GM13976 (cell line): ENCODE measurements around the gene SMYD3.
"Not testable (repeated sequence)": the region's sequence is repeated elsewhere in the genome, so short reads cannot be mapped to it uniquely, and the experiment has no call there.

Experiments
- DNase-seq: peaks from one replicate; pipeline ENCODE4 v3.0.0; 2012; ENCODE audit warnings: low spot score
- CTCF ChIP-seq: IDR thresholded peaks from 2 replicates; pipeline ENCODE4 v1.5.1; 2012; ENCODE audit warnings: borderline replicate concordance, mild to moderate bottlenecking; ENCODE audit not compliant: insufficient read depth; ENCODE audit errors: extremely low read depth, missing control alignments, control extremely low read depth
- in situ Hi-C: fragments of 300-500 bp; cut with MboI; formaldehyde crosslinking; loops from one replicate; pipeline ENCODE4 v1.12.0; 2022; ENCODE audit warnings: low sequenced_read_pairs, mixed read lengths, inconsistent platforms; ENCODE audit not compliant: unreplicated experiment

SMYD3 gene

GRCh38 chr1:246377625-246378153, 129.4 kb downstream of the SMYD3 start:
- in situ Hi-C loops: no loop called here
- DNase-seq: no peak
- no peak for TF ChIP-seq CTCF

GRCh38 chr1:246373828-246374569, 133.1 kb downstream of the SMYD3 start:
- no peak for TF ChIP-seq CTCF
- no peak for DNase-seq
- in situ Hi-C loops: no loop called here

GRCh38 chr1:246372559-246372958, 134.5 kb downstream of the SMYD3 start:
- in situ Hi-C loops: no loop called here
- no peak for DNase-seq
- no peak for TF ChIP-seq CTCF

GRCh38 chr1:246367041-246367440, 140.0 kb downstream of the SMYD3 start:
- no peak for DNase-seq
- no peak for TF ChIP-seq CTCF
- in situ Hi-C loops: no loop called here

GRCh38 chr1:246365708-246366107, 141.4 kb downstream of the SMYD3 start:
- peak; percentile 28 for DNase-seq

GRCh38 chr1:246364415-246364941, 142.6 kb downstream of the SMYD3 start:
- no peak for TF ChIP-seq CTCF
- peak; percentile 53 for DNase-seq
- in situ Hi-C loops: no loop called here

More at GRCh38 chr1:246365708-246366107, 141.4 kb downstream of the SMYD3 start:
- in situ Hi-C loops: no loop called here
- no peak for TF ChIP-seq CTCF

- DNase-seq, in situ Hi-C loops: not testable (repeated sequence)
Observed at GRCh38 chr1:246357014-246357598, 150.0 kb downstream of the SMYD3 start.
